ENCODE results near the gene P2RX1. TPM values are rescaled to one million over a fixed set of nuclear protein-coding genes. Genes with fewer than 3 reads are reported as not detected.

P2RX1 gene
- total and polyA plus RNA-seq, 4 donors: 0.44 to 5.2 (median 0.64) TPM

DNA sequence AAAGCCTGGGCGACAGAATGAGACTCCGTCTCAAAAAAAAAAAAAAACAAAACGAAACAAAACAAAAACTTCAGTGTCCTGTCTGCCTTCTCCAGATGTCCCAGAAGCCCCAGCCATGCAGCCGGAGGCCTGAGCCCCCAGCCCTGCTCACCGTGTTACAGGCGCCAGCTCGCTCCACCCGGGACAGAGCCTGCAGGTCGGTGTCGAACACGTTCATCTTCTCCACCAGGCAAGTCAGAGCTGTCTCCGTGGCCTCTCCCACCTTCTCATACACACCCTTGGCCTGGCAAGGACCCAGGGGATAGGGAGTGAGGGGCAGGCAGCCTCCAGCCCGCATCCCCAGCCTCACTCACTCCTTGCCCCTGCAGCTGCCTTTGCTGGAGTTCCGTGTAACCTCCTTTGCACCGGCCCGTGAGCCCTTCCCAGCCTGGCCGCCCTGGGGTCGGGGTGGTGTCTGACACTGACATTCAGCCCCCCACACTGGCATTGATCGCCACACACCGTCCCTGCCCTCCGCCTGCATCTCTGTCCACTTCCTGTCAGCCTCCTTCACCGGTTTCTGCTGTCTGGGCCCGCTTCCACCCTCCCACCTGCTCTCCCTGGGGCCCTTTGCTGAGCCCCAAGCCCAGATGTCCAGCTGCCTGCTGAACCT is 27.1 kb upstream of the P2RX1 start:
- Histone ChIP-seq H3K4me3 (ENCODE audit: low read depth in 1 of 3, low read length in 3 of 3) (no peak overlapping the region), H3K9ac (ENCODE audit: low read depth in 1 of 2, low read length in 2 of 2) (no peak overlapping the region), H3K27me3 (ENCODE audit: control insufficient read depth in 4 of 4, insufficient read depth in 4 of 4, low read length in 3 of 4) (no peaks in the 10 kb centered on the region), H3K36me3 (ENCODE audit: control insufficient read depth in 4 of 4, insufficient read depth in 3 of 4, low read depth in 1 of 4, low read length in 3 of 4) (no peaks in the 10 kb centered on the region), H3K9me3 (ENCODE audit: control insufficient read depth in 4 of 4, low read length in 3 of 4) (no peaks in the 10 kb centered on the region), H3K4me1 (ENCODE audit: control insufficient read depth in 4 of 4, insufficient read depth in 4 of 4, low read length in 3 of 4) (peaks cover 0 to 3% (median 0%) of the 10 kb centered on the region in 4 donors), H3K27ac (ENCODE audit: low read depth in 1 of 2, low read length in 2 of 2) (no peak overlapping the region)
- no peak for DNase-seq (ENCODE audit: low spot score)
- TF ChIP-seq EGR1 (IDR thresholded peaks at IDR 0.05; ENCODE audit: low read depth in 2 of 2): no peak
- no peak for TF ChIP-seq JUND (IDR thresholded peaks at IDR 0.05)
- TF ChIP-seq NR2F2 (IDR thresholded peaks at IDR 0.05): no peak
- TF ChIP-seq MAX (IDR thresholded peaks at IDR 0.05): no peak
- no peak for TF ChIP-seq CTCF (IDR thresholded peaks at IDR 0.05; ENCODE audit: low read depth, low read length, missing input control)
- no peak for TF ChIP-seq FOXA2 (IDR thresholded peaks at IDR 0.05)
- no peak for TF ChIP-seq RXRA (IDR thresholded peaks at IDR 0.05)
- TF ChIP-seq SP1 (IDR thresholded peaks at IDR 0.05): no peak
- TF ChIP-seq HNF4A (conservative IDR thresholded peaks at IDR 0.05): no peak
- TF ChIP-seq, protein P1, sequence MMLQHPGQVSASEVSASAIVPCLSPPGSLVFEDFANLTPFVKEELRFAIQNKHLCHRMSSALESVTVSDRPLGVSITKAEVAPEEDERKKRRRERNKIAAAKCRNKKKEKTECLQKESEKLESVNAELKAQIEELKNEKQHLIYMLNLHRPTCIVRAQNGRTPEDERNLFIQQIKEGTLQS (IDR thresholded peaks at IDR 0.05): no peak
- TF ChIP-seq YY1 (IDR thresholded peaks at IDR 0.05): no peak
- no peak for TF ChIP-seq TAF1 (conservative IDR thresholded peaks at IDR 0.05)
- TF ChIP-seq ZBTB33 (IDR thresholded peaks at IDR 0.05): no peak
- no peak for TF ChIP-seq HNF4G (IDR thresholded peaks at IDR 0.05)
- no peak for TF ChIP-seq RAD21 (IDR thresholded peaks at IDR 0.05)
- no peak for TF ChIP-seq FOXA1 (IDR thresholded peaks at IDR 0.05)
- no peak for TF ChIP-seq GABPA (IDR thresholded peaks at IDR 0.05 in 1 of 2, conservative IDR thresholded peaks at IDR 0.05 in 1 of 2)
- TF ChIP-seq, protein P2, sequence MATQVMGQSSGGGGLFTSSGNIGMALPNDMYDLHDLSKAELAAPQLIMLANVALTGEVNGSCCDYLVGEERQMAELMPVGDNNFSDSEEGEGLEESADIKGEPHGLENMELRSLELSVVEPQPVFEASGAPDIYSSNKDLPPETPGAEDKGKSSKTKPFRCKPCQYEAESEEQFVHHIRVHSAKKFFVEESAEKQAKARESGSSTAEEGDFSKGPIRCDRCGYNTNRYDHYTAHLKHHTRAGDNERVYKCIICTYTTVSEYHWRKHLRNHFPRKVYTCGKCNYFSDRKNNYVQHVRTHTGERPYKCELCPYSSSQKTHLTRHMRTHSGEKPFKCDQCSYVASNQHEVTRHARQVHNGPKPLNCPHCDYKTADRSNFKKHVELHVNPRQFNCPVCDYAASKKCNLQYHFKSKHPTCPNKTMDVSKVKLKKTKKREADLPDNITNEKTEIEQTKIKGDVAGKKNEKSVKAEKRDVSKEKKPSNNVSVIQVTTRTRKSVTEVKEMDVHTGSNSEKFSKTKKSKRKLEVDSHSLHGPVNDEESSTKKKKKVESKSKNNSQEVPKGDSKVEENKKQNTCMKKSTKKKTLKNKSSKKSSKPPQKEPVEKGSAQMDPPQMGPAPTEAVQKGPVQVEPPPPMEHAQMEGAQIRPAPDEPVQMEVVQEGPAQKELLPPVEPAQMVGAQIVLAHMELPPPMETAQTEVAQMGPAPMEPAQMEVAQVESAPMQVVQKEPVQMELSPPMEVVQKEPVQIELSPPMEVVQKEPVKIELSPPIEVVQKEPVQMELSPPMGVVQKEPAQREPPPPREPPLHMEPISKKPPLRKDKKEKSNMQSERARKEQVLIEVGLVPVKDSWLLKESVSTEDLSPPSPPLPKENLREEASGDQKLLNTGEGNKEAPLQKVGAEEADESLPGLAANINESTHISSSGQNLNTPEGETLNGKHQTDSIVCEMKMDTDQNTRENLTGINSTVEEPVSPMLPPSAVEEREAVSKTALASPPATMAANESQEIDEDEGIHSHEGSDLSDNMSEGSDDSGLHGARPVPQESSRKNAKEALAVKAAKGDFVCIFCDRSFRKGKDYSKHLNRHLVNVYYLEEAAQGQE (IDR thresholded peaks at IDR 0.05): no peak
- WGBS: 94% methylated on average over 23 of the region's 23 CpGs
